ENCODE measurements around the gene PTPRK. TPM values are rescaled to one million over a fixed set of nuclear protein-coding genes. Genes with fewer than 3 reads are reported as not detected.

Gene PTPRK
- total and polyA plus RNA-seq, 9 of the 15 experiments (the other 6 are each of a cell fraction or from before 2014, with no cell fraction given): 0.04 to 0.51 TPM; not detected in 7

DNA sequence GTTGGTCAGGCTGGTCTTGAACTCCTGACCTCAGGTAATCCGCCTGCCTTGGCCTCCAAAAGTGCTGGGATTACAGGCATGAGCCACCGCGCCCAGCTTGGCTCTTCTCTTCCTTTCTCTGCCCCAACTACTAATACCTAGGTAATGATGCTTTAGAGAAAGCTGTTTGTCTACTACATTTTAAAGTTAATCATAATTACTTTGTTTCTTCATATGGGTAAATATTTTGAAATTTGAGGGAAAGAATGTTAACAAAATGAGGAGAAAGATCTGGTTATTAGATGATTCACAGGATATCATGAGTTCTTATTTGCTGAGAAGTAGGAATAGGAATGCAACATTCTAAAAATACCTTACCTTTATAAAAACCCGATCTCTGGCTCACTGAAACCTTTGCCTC is 18.4 kb upstream of the PTPRK start:
- no TSS peak for BruUV-seq (replicated peaks)
- FAIRE-seq (no peak), DNase-seq (ENCODE audit: extremely low read depth in 1 of 4, low spot score in 3 of 4) (no peak), ATAC-seq (no peak)
- Histone ChIP-seq H2AFZ (ENCODE audit: low read depth, low read length) (no peak overlapping the region), H3K9me3 (replicated peaks; ENCODE audit: control insufficient read depth, insufficient read depth, low read depth, low read length) (0 out of 2 replicates have a peak, but pooled peaks cover 2% of the 10 kb centered on the region), H3K4me1 (replicated peaks in 1 of 2; ENCODE audit: control insufficient read depth in 2 of 2, insufficient read depth in 2 of 2, low read length in 2 of 2) (no peaks in the 10 kb centered on the region), H3K9ac (ENCODE audit: insufficient read depth in 1 of 2, low read depth in 2 of 2, low read length in 2 of 2) (no peak overlapping the region), H4K20me1 (replicated peaks; ENCODE audit: control insufficient read depth, insufficient read depth, low read length) (no peaks in the 10 kb centered on the region), H3K9me1 (ENCODE audit: control insufficient read depth, insufficient read depth, low read length) (no peaks in the 10 kb centered on the region), H3K79me2 (ENCODE audit: control insufficient read depth, insufficient read depth, low read length) (no peaks in the 10 kb centered on the region), H3K4me3 (no peak overlapping the region), H3K27ac (ENCODE audit: extremely low read depth, low read depth, low read length) (no peak overlapping the region), H3K27me3 (ENCODE audit: control insufficient read depth in 2 of 2, insufficient read depth in 2 of 2, low read length in 2 of 2) (no peaks in the 10 kb centered on the region), H3K36me3 (ENCODE audit: control insufficient read depth, insufficient read depth, low read length) (no peaks in the 10 kb centered on the region), H3K4me2 (ENCODE audit: insufficient read depth, low read length) (no peak overlapping the region)
- intact Hi-C loops (cut with micrococcal nuclease) (no loop called here), in situ Hi-C loops (cut with MboI) (no loop called here)
- TF ChIP-seq SMARCA5 (IDR thresholded peaks at IDR 0.05) (no peak), SREBF2 (CRISPR knock-in tag; IDR thresholded peaks at IDR 0.05) (no peak), MCM3 (IDR thresholded peaks at IDR 0.05) (no peak), ZNF778 (CRISPR knock-in tag; IDR thresholded peaks at IDR 0.05) (no peak), ZZZ3 (IDR thresholded peaks at IDR 0.05) (no peak), DMBX1 (CRISPR knock-in tag; IDR thresholded peaks at IDR 0.05; ENCODE audit: borderline replicate concordance) (no peak), ZNF212 (CRISPR knock-in tag; IDR thresholded peaks at IDR 0.05) (no peak), SMARCB1 (IDR thresholded peaks at IDR 0.05; ENCODE audit: insufficient read length, low read depth) (no peak)
- TF ChIP-seq, protein P1, sequence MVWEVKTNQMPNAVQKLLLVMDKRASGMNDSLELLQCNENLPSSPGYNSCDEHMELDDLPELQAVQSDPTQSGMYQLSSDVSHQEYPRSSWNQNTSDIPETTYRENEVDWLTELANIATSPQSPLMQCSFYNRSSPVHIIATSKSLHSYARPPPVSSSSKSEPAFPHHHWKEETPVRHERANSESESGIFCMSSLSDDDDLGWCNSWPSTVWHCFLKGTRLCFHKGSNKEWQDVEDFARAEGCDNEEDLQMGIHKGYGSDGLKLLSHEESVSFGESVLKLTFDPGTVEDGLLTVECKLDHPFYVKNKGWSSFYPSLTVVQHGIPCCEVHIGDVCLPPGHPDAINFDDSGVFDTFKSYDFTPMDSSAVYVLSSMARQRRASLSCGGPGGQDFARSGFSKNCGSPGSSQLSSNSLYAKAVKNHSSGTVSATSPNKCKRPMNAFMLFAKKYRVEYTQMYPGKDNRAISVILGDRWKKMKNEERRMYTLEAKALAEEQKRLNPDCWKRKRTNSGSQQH (CRISPR knock-in tag; IDR thresholded peaks at IDR 0.05): no peak
- TF ChIP-seq, protein P2, sequence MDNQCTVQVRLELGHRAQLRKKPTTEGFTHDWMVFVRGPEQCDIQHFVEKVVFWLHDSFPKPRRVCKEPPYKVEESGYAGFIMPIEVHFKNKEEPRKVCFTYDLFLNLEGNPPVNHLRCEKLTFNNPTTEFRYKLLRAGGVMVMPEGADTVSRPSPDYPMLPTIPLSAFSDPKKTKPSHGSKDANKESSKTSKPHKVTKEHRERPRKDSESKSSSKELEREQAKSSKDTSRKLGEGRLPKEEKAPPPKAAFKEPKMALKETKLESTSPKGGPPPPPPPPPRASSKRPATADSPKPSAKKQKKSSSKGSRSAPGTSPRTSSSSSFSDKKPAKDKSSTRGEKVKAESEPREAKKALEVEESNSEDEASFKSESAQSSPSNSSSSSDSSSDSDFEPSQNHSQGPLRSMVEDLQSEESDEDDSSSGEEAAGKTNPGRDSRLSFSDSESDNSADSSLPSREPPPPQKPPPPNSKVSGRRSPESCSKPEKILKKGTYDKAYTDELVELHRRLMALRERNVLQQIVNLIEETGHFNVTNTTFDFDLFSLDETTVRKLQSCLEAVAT (IDR thresholded peaks at IDR 0.05): no peak
- POLR2A ChIA-PET: no interaction called here
- CTCF ChIA-PET (ENCODE audit: low intra/inter-chr PET ratio): no interaction called here
- 0% methylated on average over 4 of the region's 4 CpGs for WGBS (ENCODE audit: insufficient coverage, low coverage, missing lambda C conversion rate)

All from K562 (cell line).